H1 (cell line): Measurements from ENCODE around the gene LDLR. TPM values are rescaled to one million over a fixed set of nuclear protein-coding genes. Genes with fewer than 3 reads are reported as not detected.

Experiments
- CTCF ChIA-PET: fragments of 300-600 bp; sonication (Branson Sonifier 250); formaldehyde crosslinking; loops from one replicate; lab custom pipeline; 2021; ENCODE audit not compliant: partially characterized antibody; lab: Charles Lee
- POLR2A ChIA-PET: fragments of 300-600 bp; sonication (Branson Sonifier 250); formaldehyde crosslinking; loops from one replicate; lab custom pipeline; 2021; ENCODE audit warnings: inconsistent platforms; ENCODE audit not compliant: partially characterized antibody; lab: Charles Lee
- DNase-seq, 2 experiments: peaks; one replicate each; pipeline versions ENCODE4 v3.0.0 to v3.0.0-alpha.2; 2010 to 2022; ENCODE audit warnings: low spot score in 2 of 2, low read depth in 1 of 2, mixed read lengths in 1 of 2
- FAIRE-seq: peaks from 2 replicates; lab custom pipeline; 2011; peaks lifted over from hg19 to GRCh38; lab: Jason Lieb, UNC
- H2AFZ ChIP-seq: 2 replicates; pipeline ENCODE4 v1.8.1; 2012; ENCODE audit warnings: low read length, inconsistent platforms
- H2AK5ac ChIP-seq: 2 replicates; pipeline ENCODE4 v1.6.1; 2013; ENCODE audit warnings: low read depth, low read length
- H2BK120ac ChIP-seq: replicated peaks from 2 replicates; pipeline ENCODE3; 2013; ENCODE audit warnings: low read depth, low read length, inconsistent platforms
- H2BK12ac ChIP-seq: 2 replicates; pipeline ENCODE4 v1.6.1; 2013; ENCODE audit warnings: low read depth, low read length
- H2BK15ac ChIP-seq: 2 replicates; pipeline ENCODE4 v1.6.1; 2013; ENCODE audit warnings: low read length
- H2BK20ac ChIP-seq: 2 replicates; pipeline ENCODE4 v1.6.1; 2013; ENCODE audit warnings: low read length
- H2BK5ac ChIP-seq: 2 replicates; pipeline ENCODE4 v1.6.1; 2013; ENCODE audit warnings: low read depth, low read length
- H3K14ac ChIP-seq: 2 replicates; pipeline ENCODE4 v1.6.1; 2013; ENCODE audit warnings: inconsistent platforms; ENCODE audit not compliant: insufficient read length
- H3K18ac ChIP-seq: 2 replicates; pipeline ENCODE4 v1.6.1; 2013; ENCODE audit warnings: low read length; ENCODE audit errors: extremely low read depth
- H3K23ac ChIP-seq: 2 replicates; pipeline ENCODE4 v1.6.1; 2013; ENCODE audit warnings: inconsistent platforms; ENCODE audit not compliant: insufficient read length
- H3K23me2 ChIP-seq: 2 replicates; pipeline ENCODE4 v1.6.1; 2013; ENCODE audit warnings: low read depth, low read length
- H3K27ac ChIP-seq: 2 replicates; pipeline ENCODE4 v1.6.1; 2011; ENCODE audit warnings: low read depth, low read length, inconsistent platforms
- H3K27me3 ChIP-seq, 4 experiments: replicated peaks in 1 of 4; 1 replicate in 1 of 4; 2 replicates in 3 of 4; pipeline versions ENCODE4 v1.6.1 to v1.8.1; 2011 to 2013; ENCODE audit warnings: low read length in 3 of 4, mild to moderate bottlenecking in 3 of 4, inconsistent platforms in 2 of 4, mixed read lengths in 2 of 4, moderate library complexity in 1 of 4; ENCODE audit not compliant: control insufficient read depth in 3 of 4, insufficient read depth in 3 of 4; ENCODE audit errors: extremely low read depth in 1 of 4
- H3K36me3 ChIP-seq, 4 experiments: 2 replicates each; pipeline versions ENCODE4 v1.6.1 to v1.8.1; 2011 to 2013; ENCODE audit warnings: mild to moderate bottlenecking in 4 of 4, low read length in 3 of 4, moderate library complexity in 2 of 4, control low read depth in 1 of 4, inconsistent platforms in 1 of 4; ENCODE audit not compliant: insufficient read depth in 4 of 4, control insufficient read depth in 2 of 4
- H3K4ac ChIP-seq: replicated peaks from 2 replicates; pipeline ENCODE3; 2013; ENCODE audit warnings: low read length, low read depth, mixed read lengths, inconsistent platforms; ENCODE audit not compliant: insufficient read length
- H3K4me1 ChIP-seq, 4 experiments: replicated peaks in 1 of 4; 1 replicate in 1 of 4; 2 replicates in 3 of 4; pipeline versions ENCODE4 v1.6.1 to v1.8.1; 2011 to 2013; ENCODE audit warnings: low read length in 3 of 4, inconsistent platforms in 2 of 4, mixed read lengths in 1 of 4; ENCODE audit not compliant: insufficient read depth in 4 of 4, control insufficient read depth in 3 of 4
- H3K4me2 ChIP-seq, 2 experiments: 2 replicates each; pipeline versions ENCODE4 v1.6.1 to v1.8.1; 2011 to 2013; ENCODE audit warnings: low read depth in 2 of 2, low read length in 2 of 2, control low read depth in 1 of 2, inconsistent platforms in 1 of 2, mild to moderate bottlenecking in 1 of 2; ENCODE audit not compliant: insufficient read depth in 1 of 2
- H3K4me3 ChIP-seq, 4 experiments: fragments of 200-600, 300-600 bp in 1 of 4; sonication (generic), shearing (Covaris generic), sonication (Bioruptor Twin) in 1 of 4; 2 replicates each; pipeline versions ENCODE4 v1.5.1 to v1.8.1; 2011 to 2016; ENCODE audit warnings: low read length in 4 of 4, low read depth in 3 of 4, control low read depth in 2 of 4, inconsistent platforms in 2 of 4, mild to moderate bottlenecking in 2 of 4, mixed read lengths in 1 of 4, moderate library complexity in 1 of 4; ENCODE audit not compliant: insufficient read depth in 2 of 4; ENCODE audit errors: extremely low read depth in 1 of 4
- H3K56ac ChIP-seq: replicated peaks from 2 replicates; pipeline ENCODE3; 2013; ENCODE audit warnings: low read depth, mild to moderate bottlenecking, mixed read lengths, low read length, inconsistent platforms; ENCODE audit not compliant: insufficient read length
- H3K79me1 ChIP-seq: 2 replicates; pipeline ENCODE4 v1.6.1; 2013; ENCODE audit warnings: low read depth, low read length, control low read depth
- H3K79me2 ChIP-seq, 2 experiments: 2 replicates each; pipeline versions ENCODE4 v1.6.1 to v1.8.1; 2012 to 2013; ENCODE audit warnings: low read length in 2 of 2, mild to moderate bottlenecking in 2 of 2, inconsistent platforms in 1 of 2; ENCODE audit not compliant: insufficient read depth in 2 of 2, control insufficient read depth in 1 of 2
- H3K9ac ChIP-seq, 4 experiments: replicated peaks in 1 of 4; 1 replicate in 1 of 4; 2 replicates in 3 of 4; pipeline versions ENCODE4 v1.6.1 to v1.8.1; 2011 to 2013; ENCODE audit warnings: low read depth in 3 of 4, low read length in 3 of 4, control low read depth in 2 of 4, mild to moderate bottlenecking in 2 of 4, moderate library complexity in 2 of 4, inconsistent platforms in 1 of 4; ENCODE audit errors: extremely low read depth in 1 of 4
- H3K9me3 ChIP-seq, 2 experiments: 2 replicates each; pipeline versions ENCODE4 v1.6.1 to v1.8.1; 2012 to 2013; ENCODE audit warnings: mild to moderate bottlenecking in 2 of 2, moderate library complexity in 2 of 2, control low read depth in 1 of 2, inconsistent platforms in 1 of 2, low read depth in 1 of 2, low read length in 1 of 2, mixed read lengths in 1 of 2; ENCODE audit not compliant: insufficient read depth in 2 of 2
- H4K20me1 ChIP-seq, 2 experiments: replicated peaks in 1 of 2; 2 replicates each; pipeline versions ENCODE3 to v1.8.1; 2011 to 2013; ENCODE audit warnings: inconsistent platforms in 2 of 2, low read length in 2 of 2, mild to moderate bottlenecking in 1 of 2; ENCODE audit not compliant: insufficient read depth in 2 of 2, control insufficient read depth in 1 of 2
- H4K5ac ChIP-seq: 2 replicates; pipeline ENCODE4 v1.6.1; 2013; ENCODE audit warnings: low read length, low read depth, mixed read lengths, inconsistent platforms; ENCODE audit not compliant: insufficient read length
- H4K8ac ChIP-seq: 2 replicates; pipeline ENCODE4 v1.8.0; 2013; ENCODE audit warnings: mild to moderate bottlenecking, moderate library complexity, low read length, inconsistent platforms; ENCODE audit not compliant: insufficient read depth; ENCODE audit errors: extremely low read depth
- H4K91ac ChIP-seq: replicated peaks from 2 replicates; pipeline ENCODE3; 2013; ENCODE audit warnings: low read length, mixed read lengths, inconsistent platforms; ENCODE audit not compliant: insufficient read length
- BACH1 ChIP-seq: IDR thresholded peaks from 2 replicates; pipeline ENCODE4 v1.6.1; 2012; ENCODE audit warnings: low read length, improper control_type of control experiment
- CTCF ChIP-seq, 3 experiments: IDR thresholded peaks; 1 replicate in 2 of 3; 2 replicates in 1 of 3; pipeline versions ENCODE4 v1.5.1 to v1.6.1; 2011; ENCODE audit warnings: low read length in 3 of 3, mild to moderate bottlenecking in 3 of 3, inconsistent platforms in 2 of 3, low read depth in 1 of 3, moderate library complexity in 1 of 3; ENCODE audit not compliant: insufficient read depth in 1 of 3; ENCODE audit errors: control extremely low read depth in 1 of 3
- EZH2 ChIP-seq: fragments of 200-600 bp; sonication (generic); IDR thresholded peaks from 2 replicates; pipeline ENCODE4 v1.7.1; 2012; ENCODE audit warnings: low read depth, mild to moderate bottlenecking, moderate library complexity, low read length, inconsistent platforms; ENCODE audit not compliant: severe bottlenecking
- JUN ChIP-seq: IDR thresholded peaks from 2 replicates; pipeline ENCODE4 v1.6.1; 2011; ENCODE audit warnings: low read depth, mild to moderate bottlenecking, improper control_type of control experiment, low read length
- MAFK ChIP-seq: IDR thresholded peaks from 2 replicates; pipeline ENCODE4 v1.6.1; 2012; ENCODE audit warnings: low read depth, mild to moderate bottlenecking, improper control_type of control experiment, low read length
- SAP30 ChIP-seq: fragments of 300-600 bp; sonication (generic); IDR thresholded peaks from 2 replicates; pipeline ENCODE4 v1.7.1; 2012; ENCODE audit warnings: low read length, moderate library complexity, mild to moderate bottlenecking, inconsistent platforms; ENCODE audit not compliant: insufficient read depth, insufficient replicate concordance
- SIN3A ChIP-seq, 2 experiments: IDR thresholded peaks in 1 of 2; conservative IDR thresholded peaks in 1 of 2; 2 replicates each; pipeline ENCODE4 v1.6.1; 2011 to 2012; ENCODE audit warnings: low read length in 2 of 2, improper control_type of control experiment in 1 of 2, low read depth in 1 of 2, mild to moderate bottlenecking in 1 of 2
- SRF ChIP-seq: IDR thresholded peaks from 2 replicates; pipeline ENCODE4 v1.6.1; 2011; ENCODE audit warnings: mild to moderate bottlenecking, low read depth, low read length, moderate library complexity
- TAF7 ChIP-seq: optimal IDR thresholded peaks from 2 replicates; pipeline ENCODE3; 2011; ENCODE audit warnings: low read depth, mild to moderate bottlenecking, inconsistent platforms, low read length, moderate library complexity, borderline replicate concordance
- WGBS, 2 experiments: shearing (Covaris generic) in 1 of 2; methylation state at CpG; one replicate each; pipeline versions ENCODE4 v1.1.6 to v1.1.7; 2013 to 2015; ENCODE audit warnings: low lambda C conversion rate in 2 of 2, mixed read lengths in 2 of 2, inconsistent platforms in 1 of 2, low coverage in 1 of 2, missing lambda C conversion rate in 1 of 2; ENCODE audit not compliant: insufficient replicate concordance in 2 of 2, insufficient coverage in 1 of 2, insufficient read length in 1 of 2; ENCODE audit errors: extremely low coverage in 1 of 2, missing lambda C conversion rate in 1 of 2; 5-methylcytosine and 5-hydroxymethylcytosine counted together
- polyA plus RNA-seq, 7 experiments: library from polyadenylated mRNA; depleted of rRNA in 3 of 7; stranded (reverse) in 5 of 7; unstranded in 2 of 7; fragments of >200 nt in 5 of 7; fragments of 200-250 nt in 2 of 7; gene quantifications; 1 replicate in 5 of 7; 2 replicates in 1 of 7; 4 replicates in 1 of 7; pipeline versions ENCODE4 v1.2.1 to v1.2.3, GENCODE V29; 2011 to 2013; ENCODE audit warnings: missing spikeins in 2 of 7, mixed read lengths in 2 of 7
- total RNA-seq: library from RNA; stranded (reverse); fragmentation: NEBNext Ultra II Directional; extraction: Animal tissue kit (Norgen Biotek cat#: 25700); gene quantifications from 2 replicates; pipeline ENCODE4 v1.2.1, GENCODE V29; 2021

The LDLR gene
- total and polyA plus RNA-seq, 2 of the 8 experiments (the other 6 are each of a cell fraction or from before 2014, with no cell fraction given) = 70.1 to 118 TPM

GRCh38 chr19:11165486-11166030 lies 76.3 kb downstream of the LDLR start:
- H3K14ac ChIP-seq = no peak overlapping the region
- no peak overlapping the region for H3K4me2 ChIP-seq
- no peak overlapping the region for H2BK12ac ChIP-seq
- peaks cover 0 to 10% (median 8%) of the 10 kb centered on the region in 4 experiments; a peak in 7 of 8 replicates for H3K36me3 ChIP-seq
- no peak overlapping the region for H4K8ac ChIP-seq
- H2BK5ac ChIP-seq = no peak overlapping the region
- no peak overlapping the region for H2AK5ac ChIP-seq
- FAIRE-seq (no peak), DNase-seq (no peak)
- H3K79me1 ChIP-seq = no peaks in the 10 kb centered on the region
- H3K18ac ChIP-seq = no peak overlapping the region
- POLR2A ChIA-PET = interaction anchor here (1.3 kb wide), 1 partner anchor 39 kb away, joined by 4 read pairs; no protein-coding TSS in a partner anchor
- H3K56ac ChIP-seq = no peak overlapping the region
- H3K27me3 ChIP-seq = no peaks in the 10 kb centered on the region
- H3K79me2 ChIP-seq = no peaks in the 10 kb centered on the region
- 92% methylated on average over 13 of the region's 13 CpGs; no CpG with 5 or more reads in 1 of the 2 experiments for WGBS, 2 experiments
- H2BK20ac ChIP-seq = no peak overlapping the region
- H4K20me1 ChIP-seq = peaks cover 0 to 3% of the 10 kb centered on the region in 2 experiments
- CTCF ChIA-PET = interaction anchor here (1.0 to 1.4 kb wide), 3 partner anchors 9 to 41 kb away, joined by 3 to 5 read pairs (median 4); partner anchors contain the start of gene SPC24
- no peak overlapping the region for H2AFZ ChIP-seq
- H3K4ac ChIP-seq = no peak overlapping the region
- no peak overlapping the region for H4K5ac ChIP-seq
- H3K4me3 ChIP-seq = no peak overlapping the region
- no peak overlapping the region for H2BK15ac ChIP-seq
- no peak overlapping the region for H4K91ac ChIP-seq
- TF ChIP-seq TAF7 (no peak), BACH1 (no peak), SRF (no peak), SIN3A (conservative IDR thresholded peaks at IDR 0.05 in 1 of 2, IDR thresholded peaks at IDR 0.05 in 1 of 2; ENCODE audit: low read depth in 1 of 2, low read length in 2 of 2) (no peak), SAP30 (no peak), MAFK (no peak), EZH2 (no peak), JUN (no peak), CTCF (IDR thresholded peaks at IDR 0.05; ENCODE audit: control extremely low read depth in 1 of 3, insufficient read depth in 1 of 3, low read depth in 1 of 3, low read length in 3 of 3) (no peak)
- no peak overlapping the region for H3K9ac ChIP-seq
- H3K23ac ChIP-seq = no peak overlapping the region
- no peaks in the 10 kb centered on the region for H3K23me2 ChIP-seq
- H2BK120ac ChIP-seq = no peak overlapping the region
- no peaks in the 10 kb centered on the region for H3K4me1 ChIP-seq
- H3K9me3 ChIP-seq = no peaks in the 10 kb centered on the region
- H3K27ac ChIP-seq = no peak overlapping the region
